ENCODE results near the gene IL1RL2.
A peak's percentile ranks its signal among the peaks of the same experiment; 100 is the strongest.

The IL1RL2 gene

GRCh38 chr2:102159295-102159694 is 27.5 kb upstream of the IL1RL2 start:
- no peak for DNase-seq

GRCh38 chr2:102166189-102166845 is 20.5 kb upstream of the IL1RL2 start:
- DNase-seq: no peak

- no peak for DNase-seq
These were observed 18.6 kb upstream of the IL1RL2 start for GRCh38 chr2:102168026-102168771.

- DNase-seq: no peak
These were observed 14.9 kb upstream of the IL1RL2 start for GRCh38 chr2:102171946-102172345.

- DNase-seq: no peak
These were observed 14.1 kb upstream of the IL1RL2 start for GRCh38 chr2:102172745-102173144.

- DNase-seq: no peak
These were observed 10.7 kb upstream of the IL1RL2 start for GRCh38 chr2:102176172-102176571.

GRCh38 chr2:102177814-102178478 is 8.9 kb upstream of the IL1RL2 start:
- no peak for DNase-seq

GRCh38 chr2:102179061-102179460 is 7.8 kb upstream of the IL1RL2 start:
- no peak for DNase-seq

- no peak for DNase-seq
These were observed 6.8 kb upstream of the IL1RL2 start for GRCh38 chr2:102179788-102180686.

GRCh38 chr2:102180687-102180999 is 6.2 kb upstream of the IL1RL2 start:
- DNase-seq: no peak

GRCh38 chr2:102181376-102181775 is 5.4 kb upstream of the IL1RL2 start:
- DNase-seq: no peak

- no peak for DNase-seq
These were observed 4.7 kb upstream of the IL1RL2 start for GRCh38 chr2:102181919-102182635.

- DNase-seq: no peak
These were observed 2.8 kb upstream of the IL1RL2 start for GRCh38 chr2:102184018-102184417.

GRCh38 chr2:102184568-102184967 is 2.3 kb upstream of the IL1RL2 start:
- no peak for DNase-seq

GRCh38 chr2:102185347-102185746 is 1.5 kb upstream of the IL1RL2 start:
- DNase-seq: peak; percentile 19

GRCh38 chr2:102187496-102188150 is 800 bp downstream of the IL1RL2 start:
- peak; percentile 53 for DNase-seq

GRCh38 chr2:102190430-102191107 is 3.7 kb downstream of the IL1RL2 start:
- no peak for DNase-seq

- no peak for DNase-seq
These were observed 4.7 kb downstream of the IL1RL2 start for GRCh38 chr2:102191501-102191900.

GRCh38 chr2:102193074-102193473 is 6.3 kb downstream of the IL1RL2 start:
- no peak for DNase-seq

GRCh38 chr2:102194609-102195268 is 7.9 kb downstream of the IL1RL2 start:
- DNase-seq: no peak
